Pancreas (tissue), 10 donors: ENCODE results near the gene IQGAP1. TPM values are rescaled to one million over a fixed set of nuclear protein-coding genes. Genes with fewer than 3 reads are reported as not detected.

Source experiments
- ATAC-seq, 4 donors: fragments of 200-7000 bp; cut with Tn5 transposase; one replicate each; pipeline versions ENCODE4 v1.8.0 to v1.9.1; 2020; ENCODE audit warnings: mild to moderate bottlenecking in 4 of 4, moderate library complexity in 4 of 4
- DNase-seq, 6 donors: peaks; one replicate each; pipeline ENCODE4 v3.0.0-alpha.2; 2020
- FAIRE-seq: peaks from 2 replicates; lab custom pipeline; 2012; peaks lifted over from hg19 to GRCh38; lab: Jason Lieb, UNC
- H3K27ac ChIP-seq, 4 donors: fragments of 200-600 bp; sonication (generic); 1 replicate in 3 of 4; 2 replicates in 1 of 4; pipeline versions ENCODE4 v1.5.0 to v1.8.0; 2020
- H3K27me3 ChIP-seq, 4 donors: fragments of 200-600 bp; one replicate each; pipeline ENCODE4 v1.8.0; 2021
- H3K36me3 ChIP-seq, 3 donors: fragments of 200-600 bp; sonication (generic) in 1 of 3; one replicate each; pipeline versions ENCODE4 v1.5.0 to v1.8.0; 2020 to 2021
- H3K4me1 ChIP-seq, 3 donors: fragments of 200-600 bp; one replicate each; pipeline ENCODE4 v1.8.0; 2021
- H3K4me3 ChIP-seq, 4 donors: fragments of 200-600 bp; sonication (generic) in 2 of 4; one replicate each; pipeline versions ENCODE4 v1.5.0 to v1.8.0; 2020 to 2021
- H3K9me3 ChIP-seq, 4 donors: fragments of 200-600 bp; one replicate each; pipeline ENCODE4 v1.8.0; 2021
- WGBS, 2 donors: extraction: QIAGEN DNeasy Blood & Tissue Kit; methylation state at CpG; one replicate each; pipeline ENCODE4 v1.1.7; 2013; 5-methylcytosine and 5-hydroxymethylcytosine counted together
- intact Hi-C, 3 donors: fragments of 100-400 bp; cut with DNase I; formaldehyde crosslinking; loops; one replicate each; pipeline versions ENCODE4 v1.11.1 to v1.14.2; 2022
- polyA plus RNA-seq, 2 donors: library from polyadenylated mRNA; stranded (reverse); fragments of 200-250 nt; gene quantifications; one replicate each; pipeline ENCODE4 v1.2.3, GENCODE V29; 2013
- total RNA-seq, 6 donors: library from RNA; stranded (reverse); fragmentation: NEBNext Ultra II Directional in 4 of 6; extraction: Animal tissue kit (Norgen Biotek cat#: 25700) in 4 of 6; gene quantifications; one replicate each; pipeline versions ENCODE4 v1.2.1 to v1.2.4, GENCODE V29; 2021 to 2023
- TF ChIP-seq, protein P1 (sequence below), 4 donors: fragments of 200-600 bp; sonication (generic) in 3 of 4; IDR thresholded peaks; one replicate each; pipeline versions ENCODE4 v1.5.0 to v1.8.0; 2021; ENCODE audit warnings: antibody characterized with exemption in 4 of 4
- donor health status: healthy with polysubstance abuse.
- donor health status: DM: no; HTN: no; CAD: no; lungs with moderate emphysema.
- donor health status: DM: no; HTN: no; CAD: no.
- donor health status: control.
- donor health status: control.
- donor health status: Bipolar disorder and iron deficiency.
- donor health status: DM: yes; HTN: yes; CAD: no.
- donor health status: DM: no; HTN: no; CAD: no.
- donor health status: DM: no; HTN: no; CAD: no.
- donor health status: DM: yes; HTN: yes; CAD: no.

IQGAP1 gene
- total and polyA plus RNA-seq, 8 donors: 20.6 to 103 (median 43.3) TPM

DNA sequence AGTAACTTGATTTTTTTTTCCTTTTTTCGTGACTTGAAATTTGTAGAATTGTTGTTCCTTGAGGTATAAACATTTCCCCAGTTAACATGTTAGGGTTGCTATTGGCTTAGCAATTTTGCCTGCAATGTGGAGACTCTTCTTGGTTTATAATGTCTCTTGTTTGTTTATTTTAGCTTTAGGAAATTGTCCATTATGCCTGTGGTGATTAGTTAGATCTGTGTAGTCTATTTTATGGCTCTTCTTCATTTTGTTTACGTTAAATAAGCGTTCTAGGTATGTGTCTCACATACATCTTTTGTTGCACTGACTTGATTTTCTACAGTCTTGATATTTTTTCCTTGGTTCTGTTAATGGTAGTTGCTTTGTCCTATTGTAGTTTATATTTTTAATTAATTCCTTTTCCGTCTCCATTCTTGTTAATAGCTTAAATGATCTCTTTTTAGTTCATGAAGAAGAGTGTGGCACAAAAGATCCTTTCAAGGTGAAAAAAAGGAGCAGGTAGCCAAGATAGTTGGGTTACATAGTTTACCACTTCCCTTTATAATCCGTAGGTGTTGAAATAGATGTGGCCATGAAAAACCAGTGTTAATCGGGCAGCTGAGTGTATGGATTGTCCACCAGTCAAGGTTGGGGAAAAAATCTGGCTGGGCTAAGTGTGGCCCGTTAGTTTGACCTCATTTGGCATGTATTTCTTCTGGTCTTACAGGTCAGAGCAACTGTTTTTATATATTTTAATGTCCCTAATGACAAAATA lies 12.1 kb downstream of the IQGAP1 start:
- intact Hi-C loops: no loop called here
- H3K27ac ChIP-seq: peak overlapping the region; percentile 72 to 95 (median 88)
- WGBS, 2 donors: 50 to 55% methylated on average over 7 of the region's 7 CpGs
- no peaks in the 10 kb centered on the region for H3K27me3 ChIP-seq
- TF ChIP-seq, protein P1, sequence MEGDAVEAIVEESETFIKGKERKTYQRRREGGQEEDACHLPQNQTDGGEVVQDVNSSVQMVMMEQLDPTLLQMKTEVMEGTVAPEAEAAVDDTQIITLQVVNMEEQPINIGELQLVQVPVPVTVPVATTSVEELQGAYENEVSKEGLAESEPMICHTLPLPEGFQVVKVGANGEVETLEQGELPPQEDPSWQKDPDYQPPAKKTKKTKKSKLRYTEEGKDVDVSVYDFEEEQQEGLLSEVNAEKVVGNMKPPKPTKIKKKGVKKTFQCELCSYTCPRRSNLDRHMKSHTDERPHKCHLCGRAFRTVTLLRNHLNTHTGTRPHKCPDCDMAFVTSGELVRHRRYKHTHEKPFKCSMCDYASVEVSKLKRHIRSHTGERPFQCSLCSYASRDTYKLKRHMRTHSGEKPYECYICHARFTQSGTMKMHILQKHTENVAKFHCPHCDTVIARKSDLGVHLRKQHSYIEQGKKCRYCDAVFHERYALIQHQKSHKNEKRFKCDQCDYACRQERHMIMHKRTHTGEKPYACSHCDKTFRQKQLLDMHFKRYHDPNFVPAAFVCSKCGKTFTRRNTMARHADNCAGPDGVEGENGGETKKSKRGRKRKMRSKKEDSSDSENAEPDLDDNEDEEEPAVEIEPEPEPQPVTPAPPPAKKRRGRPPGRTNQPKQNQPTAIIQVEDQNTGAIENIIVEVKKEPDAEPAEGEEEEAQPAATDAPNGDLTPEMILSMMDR (IDR thresholded peaks at IDR 0.05): no peak
- no peaks in the 10 kb centered on the region for H3K36me3 ChIP-seq
- peak; percentile 45 to 54 (median 46) for ATAC-seq
- DNase-seq: no peak
- H3K4me3 ChIP-seq: peak overlapping the region in 1 of 4 donors; percentile 18
- H3K4me1 ChIP-seq: peaks cover 33 to 34% (median 33%) of the 10 kb centered on the region in 3 donors
- H3K9me3 ChIP-seq: no peaks in the 10 kb centered on the region
- no peak for FAIRE-seq

DNA sequence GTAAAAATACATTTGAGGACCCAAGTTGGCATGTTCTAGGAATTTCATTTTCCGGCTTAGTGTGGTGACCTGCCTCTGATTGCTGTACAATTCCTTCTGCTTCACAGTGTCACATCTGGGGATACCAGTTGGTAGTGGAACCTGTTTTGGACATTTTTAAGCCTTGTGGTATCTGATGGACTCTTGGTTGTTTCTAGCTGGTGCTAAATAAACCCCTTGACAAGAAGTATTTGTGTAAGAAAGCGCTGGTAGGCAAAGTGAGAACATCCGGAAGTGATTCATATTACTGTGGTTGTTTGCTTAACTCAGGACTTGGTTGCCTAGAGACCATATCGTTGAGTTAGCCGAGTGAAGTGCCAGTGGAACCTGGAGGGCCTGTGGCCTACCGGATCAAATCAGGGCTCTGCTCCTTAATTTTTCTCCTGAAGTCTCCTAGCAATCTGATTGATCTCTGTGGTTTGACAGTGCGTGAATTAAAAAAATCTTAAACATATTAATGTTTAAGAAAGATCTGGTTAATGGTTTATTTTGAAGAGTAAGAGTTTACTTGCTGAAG lies 12.8 kb downstream of the IQGAP1 start:
- Histone ChIP-seq H3K27ac (peak overlapping the region; percentile 72 to 95 (median 88)), H3K4me3 (peak overlapping the region in 1 of 4 donors; percentile 18), H3K36me3 (no peaks in the 10 kb centered on the region), H3K9me3 (no peaks in the 10 kb centered on the region), H3K27me3 (no peaks in the 10 kb centered on the region), H3K4me1 (peaks cover 33 to 34% (median 33%) of the 10 kb centered on the region in 3 donors)
- FAIRE-seq: peak; percentile 94
- intact Hi-C loops: no loop called here
- TF ChIP-seq, protein P1 (IDR thresholded peaks at IDR 0.05): no peak
- WGBS, 2 donors: 3 to 4% methylated on average over 7 of the region's 7 CpGs
- peak; percentile 97 to 99 (median 98) for ATAC-seq
- DNase-seq: peak in 4 of 6 donors; percentile 59 to 82 (median 76)

DNA sequence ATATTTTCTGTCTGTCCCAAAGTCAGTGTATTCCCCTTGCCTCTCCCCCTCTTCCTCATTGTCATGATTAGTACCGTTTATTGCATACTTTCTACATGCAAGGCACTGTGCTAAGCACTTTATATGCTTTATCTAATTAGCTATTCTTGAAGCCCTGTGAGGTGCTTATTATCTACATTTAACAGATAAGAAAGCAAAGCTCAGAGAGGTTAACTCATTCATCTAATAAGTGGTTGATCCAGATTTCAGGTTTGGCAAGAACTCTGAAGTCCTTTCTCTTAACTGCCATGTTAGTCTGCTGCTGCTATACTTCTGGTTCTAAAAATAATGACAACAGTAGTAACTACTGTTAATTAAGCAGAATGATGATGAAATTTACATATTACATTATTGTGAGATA lies 13.5 kb downstream of the IQGAP1 start:
- H3K4me1 ChIP-seq: peaks cover 33 to 34% (median 33%) of the 10 kb centered on the region in 3 donors
- peak overlapping the region; percentile 72 to 95 (median 88) for H3K27ac ChIP-seq
- no peak overlapping the region for H3K4me3 ChIP-seq
- no peak for DNase-seq
- peak in 3 of 4 donors; percentile 5 to 14 (median 6) for ATAC-seq
- no peaks in the 10 kb centered on the region for H3K27me3 ChIP-seq
- H3K36me3 ChIP-seq: no peaks in the 10 kb centered on the region
- no peaks in the 10 kb centered on the region for H3K9me3 ChIP-seq
- no peak for FAIRE-seq
- 5% methylated on average over 1 of the region's 1 CpG for WGBS, 2 donors
- intact Hi-C loops: no loop called here
- TF ChIP-seq, protein P1 (IDR thresholded peaks at IDR 0.05): no peak

DNA sequence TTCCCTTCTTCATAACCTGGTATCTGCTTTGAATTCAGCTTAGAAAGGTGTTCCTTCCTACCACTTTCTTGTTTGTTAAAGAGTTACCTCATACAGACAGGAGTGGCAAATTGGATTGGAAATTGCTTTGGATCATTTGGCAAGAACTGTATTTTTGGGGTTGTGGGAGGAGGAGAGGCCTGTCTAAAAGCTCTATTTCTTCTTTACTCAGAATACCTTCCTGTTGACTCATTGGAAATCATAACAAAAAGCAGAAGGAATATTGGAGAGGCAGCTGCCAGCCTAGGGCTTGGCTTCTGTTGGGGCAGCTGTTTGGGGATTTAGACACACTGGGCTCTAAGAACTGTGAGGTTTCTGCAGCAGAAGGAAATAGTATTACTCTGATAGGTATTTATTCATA lies 14.2 kb downstream of the IQGAP1 start:
- Histone ChIP-seq H3K4me3 (no peak overlapping the region), H3K36me3 (no peaks in the 10 kb centered on the region), H3K27me3 (no peaks in the 10 kb centered on the region), H3K27ac (peak overlapping the region; percentile 72 to 95 (median 88)), H3K4me1 (peaks cover 33 to 34% (median 34%) of the 10 kb centered on the region in 3 donors), H3K9me3 (no peaks in the 10 kb centered on the region)
- intact Hi-C loops: no loop called here
- FAIRE-seq (no peak), ATAC-seq (peak; percentile 16 to 68 (median 54)), DNase-seq (no peak)
- TF ChIP-seq, protein P1 (IDR thresholded peaks at IDR 0.05): no peak
